Fibroblast of the aortic adventitia (primary cell): ENCODE data around the gene TNFRSF13B. TPM values are rescaled to one million over a fixed set of nuclear protein-coding genes. Genes with fewer than 3 reads are reported as not detected.

Experiments used
- DNase-seq: peaks from one replicate; pipeline ENCODE4 v3.0.0-alpha.2; 2010; ENCODE audit warnings: low read depth
- H3K4me3 ChIP-seq: 2 replicates; pipeline ENCODE4 v1.5.1; 2011; ENCODE audit warnings: low read depth, mild to moderate bottlenecking, control low read depth, low read length, moderate library complexity
- total RNA-seq: library from RNA; depleted of rRNA; stranded (reverse); fragments of >200 nt; gene quantifications from 2 replicates; pipeline ENCODE4 v1.2.3, GENCODE V29; 2012; ENCODE audit warnings: low replicate concordance
- TF ChIP-seq, protein P1 (sequence below): IDR thresholded peaks from 2 replicates; pipeline ENCODE4 v1.5.1; 2011; ENCODE audit warnings: mild to moderate bottlenecking, low read length, control low read depth, inconsistent platforms; ENCODE audit not compliant: insufficient read depth

TNFRSF13B gene
- total RNA-seq, 1 donor, result not detected

DNA sequence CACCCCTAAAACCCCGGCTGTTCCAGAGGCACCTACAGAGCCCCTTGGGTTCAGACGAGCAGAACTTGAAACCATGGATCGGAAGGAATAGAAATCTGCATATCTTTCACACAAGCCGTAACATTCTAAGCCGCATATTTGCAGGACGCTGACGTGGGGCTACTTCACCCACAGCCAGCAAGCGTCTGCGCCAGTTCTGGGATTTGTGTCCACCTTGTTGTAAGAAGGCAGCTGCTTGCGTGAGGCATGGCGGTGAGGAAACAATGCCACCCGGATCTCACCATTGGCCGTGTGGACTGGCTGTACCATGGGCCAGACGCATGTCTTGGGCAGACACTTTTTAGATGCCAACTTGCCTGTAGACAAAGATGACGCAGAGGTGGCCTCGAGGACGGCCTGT lies 34.5 kb downstream of the TNFRSF13B start:
- H3K4me3 ChIP-seq, result no peak overlapping the region
- TF ChIP-seq, protein P1, sequence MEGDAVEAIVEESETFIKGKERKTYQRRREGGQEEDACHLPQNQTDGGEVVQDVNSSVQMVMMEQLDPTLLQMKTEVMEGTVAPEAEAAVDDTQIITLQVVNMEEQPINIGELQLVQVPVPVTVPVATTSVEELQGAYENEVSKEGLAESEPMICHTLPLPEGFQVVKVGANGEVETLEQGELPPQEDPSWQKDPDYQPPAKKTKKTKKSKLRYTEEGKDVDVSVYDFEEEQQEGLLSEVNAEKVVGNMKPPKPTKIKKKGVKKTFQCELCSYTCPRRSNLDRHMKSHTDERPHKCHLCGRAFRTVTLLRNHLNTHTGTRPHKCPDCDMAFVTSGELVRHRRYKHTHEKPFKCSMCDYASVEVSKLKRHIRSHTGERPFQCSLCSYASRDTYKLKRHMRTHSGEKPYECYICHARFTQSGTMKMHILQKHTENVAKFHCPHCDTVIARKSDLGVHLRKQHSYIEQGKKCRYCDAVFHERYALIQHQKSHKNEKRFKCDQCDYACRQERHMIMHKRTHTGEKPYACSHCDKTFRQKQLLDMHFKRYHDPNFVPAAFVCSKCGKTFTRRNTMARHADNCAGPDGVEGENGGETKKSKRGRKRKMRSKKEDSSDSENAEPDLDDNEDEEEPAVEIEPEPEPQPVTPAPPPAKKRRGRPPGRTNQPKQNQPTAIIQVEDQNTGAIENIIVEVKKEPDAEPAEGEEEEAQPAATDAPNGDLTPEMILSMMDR, result no peak
- no peak for DNase-seq

DNA sequence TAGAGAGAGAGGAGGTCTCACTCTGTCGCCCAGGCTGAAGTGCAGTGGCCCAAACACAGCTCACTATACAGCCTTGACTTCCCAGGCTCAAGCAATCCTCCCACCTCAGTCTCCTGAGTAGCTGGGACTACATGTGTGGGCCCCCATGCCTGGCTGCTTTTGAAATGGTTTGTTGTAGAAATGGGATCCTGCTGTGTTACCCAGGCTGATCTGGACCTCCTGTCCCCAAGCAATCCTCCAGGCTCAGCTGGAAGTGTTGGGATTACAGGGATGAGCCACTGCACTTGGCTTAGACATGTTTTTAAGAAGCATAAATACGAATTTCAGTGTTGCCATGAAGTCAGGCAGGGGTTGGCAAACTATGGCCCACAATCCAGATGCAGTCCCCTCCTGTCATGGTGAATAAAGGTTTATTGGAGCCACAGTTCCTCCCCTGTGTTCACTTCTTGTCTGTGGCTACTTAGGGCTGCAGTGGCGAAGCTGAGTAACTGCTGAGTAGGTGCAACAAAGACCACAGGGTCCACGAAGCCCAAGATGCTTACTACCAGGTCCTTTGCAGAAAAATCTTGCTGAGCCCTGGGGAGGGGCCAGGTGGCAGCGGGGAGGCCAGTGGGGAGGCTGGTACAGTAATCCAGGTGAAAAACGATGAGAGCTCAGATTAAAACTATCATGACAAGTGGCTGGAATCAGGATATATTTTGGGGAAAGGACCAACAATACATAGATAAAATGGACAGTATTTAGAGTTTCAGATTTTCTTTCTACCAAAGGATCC lies 35.2 kb downstream of the TNFRSF13B start:
- no peak overlapping the region for H3K4me3 ChIP-seq
- TF ChIP-seq, protein P1, result no peak
- no peak for DNase-seq

- no peak for DNase-seq
- TF ChIP-seq, protein P1, result no peak
- H3K4me3 ChIP-seq, result no peak overlapping the region
These were observed 36.1 kb downstream of the TNFRSF13B start for GRCh38 chr17:16935786-16936185.

DNA sequence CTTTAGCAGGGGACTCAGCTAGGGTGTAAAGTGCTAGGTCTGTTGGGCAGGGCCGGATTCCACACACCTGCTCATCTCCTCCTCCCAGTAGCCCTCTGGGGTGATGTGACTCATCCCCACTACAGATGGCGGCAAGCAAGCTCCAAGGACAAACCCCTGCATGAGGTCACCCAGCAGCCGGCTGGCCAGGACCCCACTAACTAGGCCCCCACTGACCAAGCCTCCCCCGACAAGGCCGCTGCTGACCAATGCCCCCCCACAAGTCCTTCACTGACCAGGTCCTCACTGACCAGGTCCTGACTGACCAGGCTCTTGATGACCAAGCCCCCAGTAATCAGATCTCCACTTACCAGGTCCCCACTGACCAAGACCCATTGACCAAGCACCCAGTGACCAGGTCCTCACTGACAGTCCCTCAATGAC lies 36.7 kb downstream of the TNFRSF13B start:
- no peak overlapping the region for H3K4me3 ChIP-seq
- TF ChIP-seq, protein P1, result no peak
- DNase-seq, result no peak

GRCh38 chr17:16934836-16935235 lies 37.1 kb downstream of the TNFRSF13B start:
- no peak overlapping the region for H3K4me3 ChIP-seq
- DNase-seq, result no peak
- TF ChIP-seq, protein P1, result no peak

DNA sequence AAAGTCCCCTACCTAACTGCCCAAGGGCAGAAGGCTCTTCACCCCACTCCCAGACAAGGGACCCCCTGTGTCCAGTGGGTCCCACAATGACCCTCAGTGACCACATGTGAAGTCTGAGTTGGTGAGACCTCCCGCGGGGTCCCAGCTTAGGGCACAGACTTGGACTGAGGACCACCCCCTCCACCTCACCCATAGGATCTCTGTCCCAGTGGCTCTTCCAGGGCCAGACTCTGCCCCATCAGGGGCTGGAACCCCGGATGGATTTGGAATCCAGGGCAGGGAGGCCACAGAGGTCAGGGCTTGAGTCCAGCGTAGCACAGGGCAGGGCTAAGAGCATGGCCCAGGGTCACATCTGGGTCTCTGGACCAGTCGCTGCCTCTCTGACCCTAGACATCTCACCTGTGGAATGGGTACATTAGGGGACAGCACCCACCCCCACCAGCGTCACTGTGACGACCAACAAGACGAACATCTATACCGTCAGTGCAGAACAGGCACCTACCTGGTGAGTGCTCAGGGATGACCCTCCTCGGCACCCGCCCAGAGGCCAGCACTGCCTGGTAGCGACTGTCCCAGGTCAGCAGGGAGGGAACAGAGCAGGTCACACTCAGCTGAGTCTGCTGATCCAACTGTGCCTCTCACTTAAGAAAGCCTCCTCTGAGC lies 37.7 kb downstream of the TNFRSF13B start:
- no peak overlapping the region for H3K4me3 ChIP-seq
- TF ChIP-seq, protein P1, result no peak
- no peak for DNase-seq
